SK-N-SH (cell line): ENCODE results near the gene TMEM72. TPM values are rescaled to one million over a fixed set of nuclear protein-coding genes. Genes with fewer than 3 reads are reported as not detected.

Experiments
- CTCF ChIA-PET: fragments of 300-600, 350-600 bp; formaldehyde crosslinking; extraction: SDS; loops from one replicate; lab custom pipeline; 2021; lab: Yijun Ruan, JAX
- POLR2A ChIA-PET: fragments of 350-600 bp; sonication (Branson Sonifier 250); formaldehyde crosslinking; extraction: SDS; loops from one replicate; lab custom pipeline; 2020; ENCODE audit warnings: antibody characterized with exemption, inconsistent platforms; lab: Yijun Ruan, JAX
- DNase-seq: peaks from one replicate; pipeline ENCODE4 v3.0.0; 2012
- H2AFZ ChIP-seq: fragments of 200-600 bp; sonication (generic); 2 replicates; pipeline ENCODE4 v1.8.1; 2016; ENCODE audit warnings: antibody characterized with exemption, mild to moderate bottlenecking, low read depth
- H3F3A ChIP-seq: fragments of 200-600 bp; sonication (generic); replicated peaks from 2 replicates; pipeline ENCODE3; 2016; ENCODE audit warnings: antibody characterized with exemption, mild to moderate bottlenecking; ENCODE audit not compliant: insufficient read depth
- H3K27ac ChIP-seq, 2 experiments: fragments of 200-500 bp in 1 of 2; fragments of 200-600 bp in 1 of 2; sonication (Bioruptor generic) in 1 of 2; sonication (generic), shearing (Covaris generic) in 1 of 2; 2 replicates each; pipeline versions ENCODE4 v1.5.1 to v1.6.1; 2014 to 2016; ENCODE audit warnings: low read depth in 2 of 2, inconsistent platforms in 1 of 2, low read length in 1 of 2, mild to moderate bottlenecking in 1 of 2, mixed read lengths in 1 of 2
- H3K27me3 ChIP-seq: fragments of 200-600 bp; sonication (generic), shearing (Covaris generic); 2 replicates; pipeline ENCODE4 v1.6.1; 2016; ENCODE audit warnings: mixed run types; ENCODE audit not compliant: insufficient read depth
- H3K36me3 ChIP-seq, 2 experiments: fragments of 200-500 bp in 1 of 2; fragments of 200-600 bp in 1 of 2; sonication (Bioruptor generic) in 1 of 2; sonication (generic) in 1 of 2; replicated peaks in 1 of 2; 2 replicates each; pipeline versions ENCODE3 to v1.5.1; 2014 to 2016; ENCODE audit warnings: low read length in 1 of 2, mild to moderate bottlenecking in 1 of 2; ENCODE audit not compliant: insufficient read depth in 2 of 2, control insufficient read depth in 1 of 2
- H3K4me1 ChIP-seq, 2 experiments: fragments of 200-500 bp in 1 of 2; fragments of 200-600 bp in 1 of 2; sonication (Bioruptor generic) in 1 of 2; sonication (generic), shearing (Covaris generic) in 1 of 2; 2 replicates each; pipeline versions ENCODE4 v1.5.1 to v1.6.1; 2014 to 2016; ENCODE audit warnings: low read depth in 1 of 2, low read length in 1 of 2, mixed run types in 1 of 2; ENCODE audit not compliant: insufficient read depth in 2 of 2, control insufficient read depth in 1 of 2
- H3K4me2 ChIP-seq: fragments of 200-600 bp; sonication (generic), shearing (Covaris generic); 2 replicates; pipeline ENCODE4 v1.6.1; 2017; ENCODE audit warnings: mixed run types
- H3K4me3 ChIP-seq, 2 experiments: fragments of 200-500 bp in 1 of 2; fragments of 200-600 bp in 1 of 2; sonication (Bioruptor generic) in 1 of 2; sonication (generic), shearing (Covaris generic) in 1 of 2; 2 replicates each; pipeline versions ENCODE4 v1.5.1 to v1.8.1; 2014 to 2016; ENCODE audit warnings: low read depth in 2 of 2, inconsistent platforms in 1 of 2, low read length in 1 of 2, mild to moderate bottlenecking in 1 of 2, mixed read lengths in 1 of 2, moderate library complexity in 1 of 2
- H3K79me2 ChIP-seq: fragments of 200-600 bp; sonication (generic); 2 replicates; pipeline ENCODE4 v1.8.1; 2017; ENCODE audit warnings: mild to moderate bottlenecking; ENCODE audit not compliant: insufficient read depth
- H3K9ac ChIP-seq: fragments of 200-600 bp; sonication (generic); 2 replicates; pipeline ENCODE4 v1.6.1; 2017; ENCODE audit warnings: mixed run types
- H3K9me2 ChIP-seq: fragments of 200-600 bp; sonication (generic); 2 replicates; pipeline ENCODE4 v1.6.1; 2017; ENCODE audit warnings: mixed run types
- H3K9me3 ChIP-seq: fragments of 200-600 bp; sonication (generic); 2 replicates; pipeline ENCODE4 v1.6.1; 2017; ENCODE audit warnings: mixed run types, mild to moderate bottlenecking, moderate library complexity
- H4K20me1 ChIP-seq: fragments of 200-600 bp; sonication (generic); 2 replicates; pipeline ENCODE4 v1.6.1; 2017; ENCODE audit warnings: mild to moderate bottlenecking, mixed run types; ENCODE audit not compliant: insufficient read depth
- REST ChIP-seq: IDR thresholded peaks from 2 replicates; pipeline ENCODE4 v1.6.1; 2012; ENCODE audit warnings: mild to moderate bottlenecking, low read depth, low read length, moderate library complexity
- SIN3A ChIP-seq: IDR thresholded peaks from 2 replicates; pipeline ENCODE4 v1.6.1; 2012; ENCODE audit warnings: low read depth, mild to moderate bottlenecking, low read length, moderate library complexity, borderline replicate concordance
- YY1 ChIP-seq: IDR thresholded peaks from 2 replicates; pipeline ENCODE4 v1.4.0; 2012; ENCODE audit warnings: low read depth, mild to moderate bottlenecking
- ZBTB33 ChIP-seq: IDR thresholded peaks from 2 replicates; pipeline ENCODE4 v1.4.0; 2012; ENCODE audit warnings: low read depth, borderline replicate concordance
- WGBS: methylation state at CpG from one replicate; pipeline ENCODE4 v1.1.6; 2017; ENCODE audit warnings: low lambda C conversion rate; 5-methylcytosine and 5-hydroxymethylcytosine counted together
- polyA plus RNA-seq, 3 experiments: library from polyadenylated mRNA; depleted of rRNA; stranded (reverse); fragments of >200 nt; gene quantifications; 2 replicates each; pipeline ENCODE4 v1.2.3, GENCODE V29; 2012
- TF ChIP-seq, protein P1 (sequence below): fragments of 150-350 bp; IDR thresholded peaks from 2 replicates; pipeline ENCODE4 v1.6.1; 2016; ENCODE audit warnings: mild to moderate bottlenecking, low read depth, low read length
- TF ChIP-seq, protein P2 (sequence below): IDR thresholded peaks from 2 replicates; pipeline ENCODE4 v1.4.0; 2012; ENCODE audit warnings: low read depth, borderline replicate concordance

TMEM72 gene
- polyA plus RNA-seq, 1 of the 3 experiments (the other 2 are of a cell fraction): not detected

GRCh38 chr10:44930904-44931620, 19.9 kb downstream of the TMEM72 start:
- Histone ChIP-seq H3F3A (no peaks in the 10 kb centered on the region), H3K4me2 (no peak overlapping the region), H3K27ac (no peak overlapping the region), H3K9ac (no peak overlapping the region), H3K79me2 (no peaks in the 10 kb centered on the region), H3K9me3 (no peaks in the 10 kb centered on the region), H3K4me1 (peaks cover 0 to 9% of the 10 kb centered on the region in 2 experiments; a peak in 2 of 4 replicates), H3K27me3 (peaks cover 8% of the 10 kb centered on the region; the same call in 1 of the 2 replicates), H2AFZ (no peak overlapping the region), H3K36me3 (no peaks in the 10 kb centered on the region)
- CTCF ChIA-PET: interaction anchor here (1.7 to 8.5 kb wide), 8 partner anchors 10 to 59 kb away, joined by 4 to 121 read pairs (median 24); partner anchors contain the start of gene DEPP1
- DNase-seq: no peak
- POLR2A ChIA-PET: no interaction called here
- no peak for TF ChIP-seq REST
- no peak for TF ChIP-seq YY1
- no peak for TF ChIP-seq ZBTB33
- TF ChIP-seq, protein P1, sequence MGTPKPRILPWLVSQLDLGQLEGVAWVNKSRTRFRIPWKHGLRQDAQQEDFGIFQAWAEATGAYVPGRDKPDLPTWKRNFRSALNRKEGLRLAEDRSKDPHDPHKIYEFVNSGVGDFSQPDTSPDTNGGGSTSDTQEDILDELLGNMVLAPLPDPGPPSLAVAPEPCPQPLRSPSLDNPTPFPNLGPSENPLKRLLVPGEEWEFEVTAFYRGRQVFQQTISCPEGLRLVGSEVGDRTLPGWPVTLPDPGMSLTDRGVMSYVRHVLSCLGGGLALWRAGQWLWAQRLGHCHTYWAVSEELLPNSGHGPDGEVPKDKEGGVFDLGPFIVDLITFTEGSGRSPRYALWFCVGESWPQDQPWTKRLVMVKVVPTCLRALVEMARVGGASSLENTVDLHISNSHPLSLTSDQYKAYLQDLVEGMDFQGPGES: no peak
- TF ChIP-seq, protein P2, sequence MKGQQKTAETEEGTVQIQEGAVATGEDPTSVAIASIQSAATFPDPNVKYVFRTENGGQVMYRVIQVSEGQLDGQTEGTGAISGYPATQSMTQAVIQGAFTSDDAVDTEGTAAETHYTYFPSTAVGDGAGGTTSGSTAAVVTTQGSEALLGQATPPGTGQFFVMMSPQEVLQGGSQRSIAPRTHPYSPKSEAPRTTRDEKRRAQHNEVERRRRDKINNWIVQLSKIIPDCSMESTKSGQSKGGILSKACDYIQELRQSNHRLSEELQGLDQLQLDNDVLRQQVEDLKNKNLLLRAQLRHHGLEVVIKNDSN: no peak
- TF ChIP-seq SIN3A: no peak
- TF ChIP-seq, all 33 proteins: peak for 0
- 38% methylated on average over 4 of the region's 4 CpGs for WGBS
- H3K4me3 ChIP-seq: no peak overlapping the region
- no peaks in the 10 kb centered on the region for H3K9me2 ChIP-seq
- no peaks in the 10 kb centered on the region for H4K20me1 ChIP-seq
